ENCODE results near the gene ADGRD1.

DNA sequence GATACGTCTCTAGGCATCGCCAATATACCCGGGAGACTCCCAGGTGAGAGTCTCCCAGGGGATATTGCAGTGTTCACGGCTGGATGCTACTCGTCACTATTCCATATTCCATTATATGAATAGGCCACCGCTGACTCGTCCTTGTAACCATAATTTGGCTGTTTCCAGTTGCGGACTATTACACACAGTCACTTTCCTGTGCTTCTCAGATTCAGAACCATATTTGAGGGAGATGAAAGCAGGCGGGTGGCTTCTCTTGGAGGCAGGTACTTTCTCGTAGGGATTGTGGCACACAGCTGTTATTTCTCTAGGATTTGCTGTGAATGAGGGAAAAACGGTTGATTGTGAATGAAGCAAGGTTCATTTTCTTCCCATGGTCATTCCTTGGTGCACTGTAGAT lies 73.0 kb downstream of the ADGRD1 start:
- no peak for TF ChIP-seq EP300 (IDR thresholded peaks at IDR 0.05; ENCODE audit: borderline replicate concordance)
- TF ChIP-seq NFIC (IDR thresholded peaks at IDR 0.05), result no peak
- TF ChIP-seq EGR1 (IDR thresholded peaks at IDR 0.05), result no peak
- TF ChIP-seq RAD21 (IDR thresholded peaks at IDR 0.05; ENCODE audit: low read depth), result no peak
- no peak for TF ChIP-seq TEAD4 (IDR thresholded peaks at IDR 0.05)
- TF ChIP-seq, protein P1, sequence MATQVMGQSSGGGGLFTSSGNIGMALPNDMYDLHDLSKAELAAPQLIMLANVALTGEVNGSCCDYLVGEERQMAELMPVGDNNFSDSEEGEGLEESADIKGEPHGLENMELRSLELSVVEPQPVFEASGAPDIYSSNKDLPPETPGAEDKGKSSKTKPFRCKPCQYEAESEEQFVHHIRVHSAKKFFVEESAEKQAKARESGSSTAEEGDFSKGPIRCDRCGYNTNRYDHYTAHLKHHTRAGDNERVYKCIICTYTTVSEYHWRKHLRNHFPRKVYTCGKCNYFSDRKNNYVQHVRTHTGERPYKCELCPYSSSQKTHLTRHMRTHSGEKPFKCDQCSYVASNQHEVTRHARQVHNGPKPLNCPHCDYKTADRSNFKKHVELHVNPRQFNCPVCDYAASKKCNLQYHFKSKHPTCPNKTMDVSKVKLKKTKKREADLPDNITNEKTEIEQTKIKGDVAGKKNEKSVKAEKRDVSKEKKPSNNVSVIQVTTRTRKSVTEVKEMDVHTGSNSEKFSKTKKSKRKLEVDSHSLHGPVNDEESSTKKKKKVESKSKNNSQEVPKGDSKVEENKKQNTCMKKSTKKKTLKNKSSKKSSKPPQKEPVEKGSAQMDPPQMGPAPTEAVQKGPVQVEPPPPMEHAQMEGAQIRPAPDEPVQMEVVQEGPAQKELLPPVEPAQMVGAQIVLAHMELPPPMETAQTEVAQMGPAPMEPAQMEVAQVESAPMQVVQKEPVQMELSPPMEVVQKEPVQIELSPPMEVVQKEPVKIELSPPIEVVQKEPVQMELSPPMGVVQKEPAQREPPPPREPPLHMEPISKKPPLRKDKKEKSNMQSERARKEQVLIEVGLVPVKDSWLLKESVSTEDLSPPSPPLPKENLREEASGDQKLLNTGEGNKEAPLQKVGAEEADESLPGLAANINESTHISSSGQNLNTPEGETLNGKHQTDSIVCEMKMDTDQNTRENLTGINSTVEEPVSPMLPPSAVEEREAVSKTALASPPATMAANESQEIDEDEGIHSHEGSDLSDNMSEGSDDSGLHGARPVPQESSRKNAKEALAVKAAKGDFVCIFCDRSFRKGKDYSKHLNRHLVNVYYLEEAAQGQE (IDR thresholded peaks at IDR 0.05; ENCODE audit: low read depth), result no peak
- TF ChIP-seq FOXM1 (IDR thresholded peaks at IDR 0.05; ENCODE audit: borderline replicate concordance, low read depth), result no peak
- TF ChIP-seq, protein P2, sequence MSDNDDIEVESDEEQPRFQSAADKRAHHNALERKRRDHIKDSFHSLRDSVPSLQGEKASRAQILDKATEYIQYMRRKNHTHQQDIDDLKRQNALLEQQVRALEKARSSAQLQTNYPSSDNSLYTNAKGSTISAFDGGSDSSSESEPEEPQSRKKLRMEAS (IDR thresholded peaks at IDR 0.05), result no peak
- no peak for TF ChIP-seq YY1 (IDR thresholded peaks at IDR 0.05; ENCODE audit: low read depth)
- no peak for TF ChIP-seq TCF12 (IDR thresholded peaks at IDR 0.05; ENCODE audit: low read depth)
- no peak for TF ChIP-seq TAF1 (IDR thresholded peaks at IDR 0.05; ENCODE audit: low read depth)
- TF ChIP-seq, protein P3, sequence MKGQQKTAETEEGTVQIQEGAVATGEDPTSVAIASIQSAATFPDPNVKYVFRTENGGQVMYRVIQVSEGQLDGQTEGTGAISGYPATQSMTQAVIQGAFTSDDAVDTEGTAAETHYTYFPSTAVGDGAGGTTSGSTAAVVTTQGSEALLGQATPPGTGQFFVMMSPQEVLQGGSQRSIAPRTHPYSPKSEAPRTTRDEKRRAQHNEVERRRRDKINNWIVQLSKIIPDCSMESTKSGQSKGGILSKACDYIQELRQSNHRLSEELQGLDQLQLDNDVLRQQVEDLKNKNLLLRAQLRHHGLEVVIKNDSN (IDR thresholded peaks at IDR 0.05), result no peak
